SK-N-MC (cell line): ENCODE measurements around the gene GDF10.

Source experiments
- EZH2 ChIP-seq: fragments of 200-600 bp; sonication (generic); IDR thresholded peaks from one replicate; pipeline ENCODE4 v1.6.1; 2017; ENCODE audit warnings: antibody characterized with exemption
- FOXP2 ChIP-seq: optimal IDR thresholded peaks from 2 replicates; pipeline ENCODE3; 2011; ENCODE audit warnings: mild to moderate bottlenecking, moderate library complexity; ENCODE audit not compliant: insufficient read depth; ENCODE audit errors: extremely low read length, control extremely low read depth
- POLR2AphosphoS5 ChIP-seq: IDR thresholded peaks from 2 replicates; pipeline ENCODE4 v1.6.1; 2012; ENCODE audit warnings: mild to moderate bottlenecking, low read depth, low read length, borderline replicate concordance

DNA sequence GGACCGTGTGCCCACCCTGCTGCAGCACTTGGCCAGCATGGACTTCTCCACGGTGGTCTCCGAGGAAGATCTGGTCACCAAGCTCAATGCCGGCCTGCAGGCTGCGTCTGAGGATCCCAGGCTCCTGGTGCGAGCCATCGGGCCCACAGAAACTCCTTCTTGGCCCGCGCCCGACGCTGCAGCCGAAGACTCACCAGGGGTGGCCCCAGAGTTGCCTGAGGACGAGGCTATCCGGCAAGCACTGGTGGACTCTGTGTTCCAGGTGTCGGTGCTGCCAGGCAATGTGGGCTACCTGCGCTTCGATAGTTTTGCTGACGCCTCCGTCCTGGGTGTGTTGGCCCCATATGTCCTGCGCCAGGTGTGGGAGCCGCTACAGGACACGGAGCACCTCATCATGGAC lies 49.5 kb downstream of the GDF10 start:
- TF ChIP-seq POLR2AphosphoS5 (no peak), EZH2 (no peak), FOXP2 (no peak)
